HG03097 (cell line): ENCODE data around the gene GPC5.
"Not testable (repeated sequence)": the region's sequence is repeated elsewhere in the genome, so short reads cannot be mapped to it uniquely, and the experiment has no call there.

Experiments
- ATAC-seq: cut with Tn5 transposase; IDR thresholded peaks from one replicate; pipeline ENCODE4 v1.9.1; 2021; ENCODE audit not compliant: unreplicated experiment, low FRiP score

GPC5 gene

GRCh38 chr13:91813253-91813652 is 414.8 kb downstream of the GPC5 start:
- ATAC-seq: no peak

DNA sequence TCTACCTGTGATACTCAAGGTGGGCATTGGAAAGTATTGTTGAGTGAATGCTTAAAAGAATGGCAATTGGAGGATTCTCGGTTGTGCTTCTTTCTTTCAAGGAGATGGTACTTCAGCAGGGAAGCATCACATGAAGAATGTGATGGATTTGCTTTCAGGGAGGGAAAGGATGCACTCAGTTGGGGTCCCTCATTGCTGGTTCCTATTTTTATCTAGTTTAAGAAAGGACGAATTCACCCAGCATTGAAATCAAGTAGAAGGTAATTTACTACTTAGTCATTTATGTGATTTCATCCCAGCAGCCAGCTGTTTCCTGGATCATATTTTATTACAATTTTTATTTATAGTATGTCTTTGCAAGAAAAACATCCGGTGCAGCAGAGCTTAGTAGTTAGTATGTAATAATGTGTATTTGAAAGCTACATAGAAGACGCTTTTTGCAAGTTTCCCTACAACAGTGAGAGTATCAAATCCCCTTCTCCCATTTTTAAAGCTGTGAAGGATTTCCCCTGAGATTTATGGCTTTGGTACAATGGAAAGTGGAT is 417.9 kb downstream of the GPC5 start:
- no peak for ATAC-seq

DNA sequence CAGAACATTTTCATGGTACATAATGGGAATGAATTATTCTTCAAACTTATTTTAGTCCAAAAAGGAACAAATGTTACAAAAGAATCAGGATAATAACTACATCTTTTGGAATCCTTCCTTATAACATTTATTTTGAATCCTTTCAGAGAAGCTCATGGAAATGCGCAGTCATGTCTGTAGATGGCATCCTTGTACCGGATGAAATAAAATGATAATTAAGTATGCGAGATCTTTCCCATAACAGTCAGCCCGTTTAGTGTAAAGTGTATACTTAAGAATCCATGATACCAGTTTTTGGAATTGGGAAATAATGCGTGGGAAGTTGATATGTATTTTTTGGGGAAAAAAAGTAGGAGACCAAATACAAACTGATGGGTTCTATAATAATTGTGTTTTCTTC is 418.8 kb downstream of the GPC5 start:
- no peak for ATAC-seq

GRCh38 chr13:91824416-91824815 is 426.0 kb downstream of the GPC5 start:
- no peak for ATAC-seq

- ATAC-seq: no peak
Measured at GRCh38 chr13:91825516-91825915, 427.1 kb downstream of the GPC5 start.

GRCh38 chr13:91836553-91836952 is 438.1 kb downstream of the GPC5 start:
- ATAC-seq: no peak

DNA sequence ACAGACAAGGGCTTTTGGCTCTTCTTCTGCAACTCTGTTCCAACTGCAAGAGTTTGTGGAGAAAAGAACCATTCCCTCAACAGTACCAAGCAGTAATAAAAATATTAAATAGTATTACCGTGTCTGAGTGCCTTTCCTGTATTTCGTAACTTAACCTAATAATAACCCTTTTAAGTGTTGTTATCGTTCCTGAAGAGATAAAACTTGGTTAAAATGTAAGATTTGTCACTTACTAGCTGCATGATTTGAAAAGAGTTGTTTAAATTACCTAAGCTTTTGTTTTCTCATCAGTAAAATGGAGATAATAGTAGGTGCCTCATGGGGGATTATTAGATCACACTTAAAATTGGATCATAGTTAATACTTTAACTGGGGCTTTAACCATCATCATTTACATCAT is 447.2 kb downstream of the GPC5 start:
- ATAC-seq: no peak

DNA sequence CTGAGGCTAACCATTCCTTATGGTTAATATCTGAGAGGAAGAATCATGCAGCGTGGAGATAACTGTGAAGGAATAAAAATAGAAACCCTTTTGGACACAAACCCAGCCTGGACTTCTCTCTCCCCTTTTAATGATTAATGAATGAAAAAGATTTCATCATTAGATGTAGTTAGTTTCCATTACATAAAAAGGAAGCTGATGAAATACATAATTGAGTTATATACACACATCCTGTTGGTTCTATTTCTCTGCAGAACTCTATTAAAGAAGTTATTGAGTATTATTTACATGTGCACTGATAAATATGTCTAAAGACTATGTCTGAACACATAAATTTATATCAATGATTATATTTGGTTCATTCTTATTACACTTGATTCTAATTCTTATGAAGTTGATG is 465.3 kb downstream of the GPC5 start:
- no peak for ATAC-seq

DNA sequence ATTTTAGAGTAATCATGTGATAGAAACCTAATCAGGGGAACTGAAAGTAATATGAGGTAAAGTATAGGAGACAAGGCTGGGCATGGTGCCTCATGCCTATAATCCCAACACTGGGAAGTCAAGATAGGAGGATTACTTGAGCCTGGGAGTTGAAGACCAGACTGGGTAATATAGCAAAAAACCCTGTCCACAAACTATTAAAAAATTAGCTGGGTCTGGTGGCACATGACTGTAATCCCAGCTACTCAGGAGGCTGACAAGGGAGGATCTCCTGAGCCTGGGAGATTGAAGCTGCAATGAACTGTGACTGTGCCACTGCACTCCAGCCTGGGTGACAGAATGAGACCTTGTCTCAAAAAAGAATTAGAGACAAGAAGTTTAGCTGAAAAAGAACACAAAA is 469.9 kb downstream of the GPC5 start:
- no peak for ATAC-seq

GRCh38 chr13:91878491-91878890 is 480.1 kb downstream of the GPC5 start:
- ATAC-seq: no peak

GRCh38 chr13:91879360-91879759 is 480.9 kb downstream of the GPC5 start:
- ATAC-seq: no peak

DNA sequence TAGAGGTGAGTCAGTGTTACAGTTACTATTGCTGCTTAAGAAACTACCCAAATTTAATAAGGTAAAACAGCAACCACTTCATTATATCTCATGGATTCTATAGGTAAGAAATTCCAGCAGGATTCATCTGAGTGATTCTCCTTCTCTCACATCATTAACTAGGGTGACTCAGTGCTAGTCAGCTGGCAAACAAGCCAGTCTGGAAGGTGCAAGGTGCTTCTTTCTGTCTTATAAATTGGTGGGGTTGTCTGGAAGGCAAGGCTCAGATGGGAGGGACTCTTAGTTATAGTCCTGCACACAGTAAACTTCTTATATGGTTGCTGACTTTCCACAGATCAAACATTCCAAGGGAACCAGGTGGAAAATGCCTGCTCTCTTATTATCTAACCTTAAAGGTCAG is 484.5 kb downstream of the GPC5 start:
- no peak for ATAC-seq

- ATAC-seq: no peak
Measured at GRCh38 chr13:91889641-91890040, 491.2 kb downstream of the GPC5 start.

DNA sequence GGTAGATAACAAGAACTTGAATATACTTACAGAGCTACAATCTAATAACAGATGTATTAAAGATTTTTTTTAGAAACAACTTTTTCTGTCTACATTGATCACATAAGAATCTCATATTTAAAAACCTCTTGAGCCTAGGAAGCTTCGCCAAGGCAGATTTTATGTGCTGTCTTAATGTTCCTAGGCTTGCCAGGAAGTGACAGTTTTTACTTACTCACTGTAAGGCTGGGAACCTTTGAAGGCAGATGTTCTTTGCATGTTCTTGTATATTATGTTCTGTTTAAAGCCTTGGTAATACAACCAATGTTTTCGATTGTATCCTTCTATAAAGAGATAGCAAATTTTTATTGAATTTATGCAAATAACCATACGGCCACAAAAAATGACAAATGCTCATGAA is 492.7 kb downstream of the GPC5 start:
- ATAC-seq: no peak

GRCh38 chr13:91893040-91893439 is 494.6 kb downstream of the GPC5 start:
- ATAC-seq: no peak

DNA sequence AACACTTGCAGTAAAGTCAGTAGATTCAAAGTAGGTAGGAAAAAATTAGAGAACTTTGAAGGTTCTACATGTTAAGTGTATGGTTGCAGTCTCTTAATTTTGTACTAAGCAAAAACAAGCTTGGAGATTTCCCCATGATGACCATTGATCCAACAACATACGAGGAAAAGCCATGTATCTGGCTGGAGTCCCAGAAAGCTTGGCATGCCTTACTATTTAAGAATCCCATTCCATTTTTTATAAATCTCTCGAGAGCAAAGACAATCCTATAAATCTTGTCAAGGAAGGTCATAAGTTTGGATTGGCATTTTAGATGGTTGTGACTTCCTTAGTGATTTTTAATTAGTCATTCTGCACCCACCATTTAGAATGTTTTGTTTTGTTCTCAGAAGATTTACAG is 495.9 kb downstream of the GPC5 start:
- no peak for ATAC-seq

DNA sequence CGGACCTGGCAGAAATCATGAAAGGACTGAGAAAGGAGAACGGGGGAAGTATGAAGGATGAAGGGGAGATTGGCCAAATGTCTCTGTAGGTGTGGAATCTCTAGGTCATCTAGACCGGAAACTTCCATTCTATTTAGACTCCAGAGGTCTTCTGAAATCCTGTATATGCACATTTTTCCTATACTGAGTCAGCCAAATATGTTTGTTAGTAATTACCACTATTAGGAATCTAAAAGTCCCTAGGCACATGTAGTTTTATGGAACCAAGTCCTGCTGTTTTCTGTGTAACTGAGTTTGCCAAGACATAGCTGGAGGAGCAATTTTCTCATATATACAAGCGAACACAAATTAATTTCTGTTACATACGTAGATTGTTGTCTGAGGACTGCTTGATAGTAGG is 498.1 kb downstream of the GPC5 start:
- ATAC-seq: no peak

- not testable (repeated sequence) for ATAC-seq
Measured at GRCh38 chr13:91898986-91899385, 500.6 kb downstream of the GPC5 start.

GRCh38 chr13:91902291-91902690 is 503.9 kb downstream of the GPC5 start:
- no peak for ATAC-seq

DNA sequence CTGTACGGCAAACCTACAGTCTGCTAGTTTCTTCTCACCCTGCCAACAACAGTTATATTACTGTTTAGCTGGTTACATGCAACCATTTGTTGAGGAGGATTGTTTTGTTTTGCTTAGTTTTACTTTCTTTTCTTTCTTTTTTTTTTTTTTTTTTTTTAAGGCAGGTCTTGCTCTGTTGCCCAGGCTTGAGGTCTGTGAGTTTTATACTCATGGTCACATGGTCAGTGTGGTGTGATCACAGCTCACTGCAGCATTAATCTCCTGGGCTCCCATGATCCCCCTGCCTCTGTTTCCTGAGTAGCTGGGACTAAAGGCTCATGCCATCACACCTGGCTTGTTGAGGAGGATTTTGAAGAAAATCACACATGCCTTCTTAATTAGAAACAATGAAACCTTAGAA is 505.6 kb downstream of the GPC5 start:
- ATAC-seq: peak; percentile 93

- ATAC-seq: peak; percentile 54
Measured at GRCh38 chr13:91904597-91904996, 506.2 kb downstream of the GPC5 start.

DNA sequence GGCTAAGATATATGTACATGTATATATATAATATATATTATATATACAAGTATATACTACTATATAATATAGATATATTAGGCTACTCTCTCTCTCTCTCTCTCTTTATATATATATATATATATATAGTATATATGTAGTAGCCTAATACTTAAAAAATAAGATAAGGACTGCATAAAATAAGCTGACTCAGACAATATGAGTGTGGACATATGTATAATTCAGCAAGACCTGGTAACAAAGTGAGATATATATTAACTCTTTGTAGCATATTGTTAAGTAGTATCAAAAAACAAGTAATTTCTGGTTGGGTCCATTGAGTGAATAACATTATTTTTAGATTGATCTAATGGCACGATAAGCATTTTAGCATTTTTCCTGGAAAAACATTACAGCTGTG is 509.0 kb downstream of the GPC5 start:
- ATAC-seq: no peak

- ATAC-seq: no peak
Measured at GRCh38 chr13:91909617-91910016, 511.2 kb downstream of the GPC5 start.
